Measurements from ENCODE around the gene EFCAB8.

Gene EFCAB8

DNA sequence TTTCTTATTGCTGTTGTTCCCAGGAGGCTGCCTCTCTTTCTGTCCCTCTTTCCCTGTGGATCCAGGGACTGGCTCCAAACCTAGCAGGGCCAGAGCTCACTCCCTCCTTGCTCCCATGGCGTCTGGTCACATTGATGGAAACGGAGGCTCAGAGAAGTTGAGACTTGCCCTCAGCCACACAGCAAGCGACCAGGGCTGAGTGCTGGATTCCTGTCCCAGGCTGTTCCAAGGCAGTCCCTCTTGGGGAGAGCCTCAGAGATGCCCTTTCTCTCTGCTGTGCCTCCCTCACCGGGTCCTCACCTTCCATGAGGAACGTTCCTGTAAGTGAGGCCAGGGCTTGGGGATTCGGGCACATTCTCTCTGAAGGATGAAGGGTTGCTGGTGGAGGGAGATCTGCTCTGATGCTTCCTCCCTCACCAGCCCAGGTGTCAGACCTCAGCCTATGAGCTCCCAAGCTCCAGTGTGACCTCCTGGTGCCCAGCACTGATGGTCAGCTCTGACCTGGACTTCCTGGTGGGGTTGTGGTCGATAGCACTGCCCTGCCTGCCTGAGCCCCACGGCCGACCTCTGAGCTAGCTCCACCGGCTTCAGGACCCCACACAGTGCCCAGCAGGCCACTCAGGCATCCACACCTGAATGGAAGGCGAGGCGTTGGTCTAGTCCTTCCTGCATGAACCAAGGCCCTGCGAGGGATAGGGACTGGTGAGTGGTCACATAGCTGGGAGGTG, 118.7 kb downstream of the EFCAB8 start:
- TF ChIP-seq, protein P1, sequence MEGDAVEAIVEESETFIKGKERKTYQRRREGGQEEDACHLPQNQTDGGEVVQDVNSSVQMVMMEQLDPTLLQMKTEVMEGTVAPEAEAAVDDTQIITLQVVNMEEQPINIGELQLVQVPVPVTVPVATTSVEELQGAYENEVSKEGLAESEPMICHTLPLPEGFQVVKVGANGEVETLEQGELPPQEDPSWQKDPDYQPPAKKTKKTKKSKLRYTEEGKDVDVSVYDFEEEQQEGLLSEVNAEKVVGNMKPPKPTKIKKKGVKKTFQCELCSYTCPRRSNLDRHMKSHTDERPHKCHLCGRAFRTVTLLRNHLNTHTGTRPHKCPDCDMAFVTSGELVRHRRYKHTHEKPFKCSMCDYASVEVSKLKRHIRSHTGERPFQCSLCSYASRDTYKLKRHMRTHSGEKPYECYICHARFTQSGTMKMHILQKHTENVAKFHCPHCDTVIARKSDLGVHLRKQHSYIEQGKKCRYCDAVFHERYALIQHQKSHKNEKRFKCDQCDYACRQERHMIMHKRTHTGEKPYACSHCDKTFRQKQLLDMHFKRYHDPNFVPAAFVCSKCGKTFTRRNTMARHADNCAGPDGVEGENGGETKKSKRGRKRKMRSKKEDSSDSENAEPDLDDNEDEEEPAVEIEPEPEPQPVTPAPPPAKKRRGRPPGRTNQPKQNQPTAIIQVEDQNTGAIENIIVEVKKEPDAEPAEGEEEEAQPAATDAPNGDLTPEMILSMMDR (IDR thresholded peaks at IDR 0.05; ENCODE audit: low read depth, low read length, missing control alignments), result no peak
- H3K4me3 ChIP-seq (replicated peaks; ENCODE audit: low read depth, low read length), result no peak overlapping the region
- DNase-seq (ENCODE audit: extremely low read depth, low read depth), result no peak

- no peak overlapping the region for H3K4me3 ChIP-seq (replicated peaks; ENCODE audit: low read depth, low read length)
- TF ChIP-seq, protein P1 (IDR thresholded peaks at IDR 0.05; ENCODE audit: low read depth, low read length, missing control alignments), result no peak
- DNase-seq (ENCODE audit: extremely low read depth, low read depth), result no peak
Observed at GRCh38 chr20:32978009-32978335, 119.2 kb downstream of the EFCAB8 start.

- no peak for DNase-seq (ENCODE audit: extremely low read depth, low read depth)
- TF ChIP-seq, protein P1 (IDR thresholded peaks at IDR 0.05; ENCODE audit: low read depth, low read length, missing control alignments), result no peak
- no peak overlapping the region for H3K4me3 ChIP-seq (replicated peaks; ENCODE audit: low read depth, low read length)
Observed at GRCh38 chr20:32979201-32979998, 120.7 kb downstream of the EFCAB8 start.

GRCh38 chr20:32980131-32980941, 121.6 kb downstream of the EFCAB8 start:
- TF ChIP-seq, protein P1 (IDR thresholded peaks at IDR 0.05; ENCODE audit: low read depth, low read length, missing control alignments), result no peak
- no peak for DNase-seq (ENCODE audit: extremely low read depth, low read depth)
- no peak overlapping the region for H3K4me3 ChIP-seq (replicated peaks; ENCODE audit: low read depth, low read length)

- TF ChIP-seq, protein P1 (IDR thresholded peaks at IDR 0.05; ENCODE audit: low read depth, low read length, missing control alignments), result no peak
- H3K4me3 ChIP-seq (replicated peaks; ENCODE audit: low read depth, low read length), result no peak overlapping the region
- no peak for DNase-seq (ENCODE audit: extremely low read depth, low read depth)
Observed at GRCh38 chr20:32980990-32981389, 122.3 kb downstream of the EFCAB8 start.

GRCh38 chr20:32982617-32983458, 124.1 kb downstream of the EFCAB8 start:
- no peak for DNase-seq (ENCODE audit: extremely low read depth, low read depth)
- no peak overlapping the region for H3K4me3 ChIP-seq (replicated peaks; ENCODE audit: low read depth, low read length)
- TF ChIP-seq, protein P1 (IDR thresholded peaks at IDR 0.05; ENCODE audit: low read depth, low read length, missing control alignments), result no peak

Data from HFF-Myc (cell line).